Measurements from ENCODE around the gene MZB1. TPM values are rescaled to one million over a fixed set of nuclear protein-coding genes. Genes with fewer than 3 reads are reported as not detected.

The MZB1 gene
- total RNA-seq, 1 experiment from 2014 or later: 1.1 TPM

DNA sequence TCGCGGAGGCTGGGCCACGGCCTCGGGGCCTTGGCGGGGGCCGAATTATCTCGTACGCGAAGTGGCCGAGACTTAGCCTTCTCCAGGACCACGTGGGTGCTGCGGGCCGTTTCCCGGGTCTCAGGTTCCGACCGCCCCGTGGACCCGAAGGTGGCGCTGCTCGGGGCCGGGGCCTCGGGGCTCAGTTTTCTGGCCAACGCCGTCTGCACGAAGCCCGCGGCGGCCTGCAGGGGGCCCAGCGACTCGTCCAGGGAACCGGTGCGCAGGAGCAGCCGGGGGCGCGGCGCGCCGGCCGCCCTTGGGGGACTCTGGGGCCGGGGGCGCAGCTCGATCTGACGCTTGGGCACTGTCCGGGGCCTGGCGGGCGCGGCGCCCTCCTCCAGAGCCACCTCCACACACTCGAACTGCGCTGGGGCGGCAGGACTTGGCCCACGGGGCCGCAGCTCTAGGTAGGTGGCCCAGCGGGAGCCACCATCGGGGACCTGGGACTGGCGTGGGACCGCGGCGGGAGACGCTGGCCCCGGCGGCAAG is 4.5 kb upstream of the MZB1 start (continued):
- TF ChIP-seq, protein P1, sequence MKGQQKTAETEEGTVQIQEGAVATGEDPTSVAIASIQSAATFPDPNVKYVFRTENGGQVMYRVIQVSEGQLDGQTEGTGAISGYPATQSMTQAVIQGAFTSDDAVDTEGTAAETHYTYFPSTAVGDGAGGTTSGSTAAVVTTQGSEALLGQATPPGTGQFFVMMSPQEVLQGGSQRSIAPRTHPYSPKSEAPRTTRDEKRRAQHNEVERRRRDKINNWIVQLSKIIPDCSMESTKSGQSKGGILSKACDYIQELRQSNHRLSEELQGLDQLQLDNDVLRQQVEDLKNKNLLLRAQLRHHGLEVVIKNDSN (CRISPR knock-in tag; IDR thresholded peaks at IDR 0.05): peak; percentile 64
- no peak; the same call in 1 of the 2 replicates for TF ChIP-seq ZBTB21 (CRISPR knock-in tag; IDR thresholded peaks at IDR 0.05; ENCODE audit: borderline replicate concordance)
- TF ChIP-seq, protein P2, sequence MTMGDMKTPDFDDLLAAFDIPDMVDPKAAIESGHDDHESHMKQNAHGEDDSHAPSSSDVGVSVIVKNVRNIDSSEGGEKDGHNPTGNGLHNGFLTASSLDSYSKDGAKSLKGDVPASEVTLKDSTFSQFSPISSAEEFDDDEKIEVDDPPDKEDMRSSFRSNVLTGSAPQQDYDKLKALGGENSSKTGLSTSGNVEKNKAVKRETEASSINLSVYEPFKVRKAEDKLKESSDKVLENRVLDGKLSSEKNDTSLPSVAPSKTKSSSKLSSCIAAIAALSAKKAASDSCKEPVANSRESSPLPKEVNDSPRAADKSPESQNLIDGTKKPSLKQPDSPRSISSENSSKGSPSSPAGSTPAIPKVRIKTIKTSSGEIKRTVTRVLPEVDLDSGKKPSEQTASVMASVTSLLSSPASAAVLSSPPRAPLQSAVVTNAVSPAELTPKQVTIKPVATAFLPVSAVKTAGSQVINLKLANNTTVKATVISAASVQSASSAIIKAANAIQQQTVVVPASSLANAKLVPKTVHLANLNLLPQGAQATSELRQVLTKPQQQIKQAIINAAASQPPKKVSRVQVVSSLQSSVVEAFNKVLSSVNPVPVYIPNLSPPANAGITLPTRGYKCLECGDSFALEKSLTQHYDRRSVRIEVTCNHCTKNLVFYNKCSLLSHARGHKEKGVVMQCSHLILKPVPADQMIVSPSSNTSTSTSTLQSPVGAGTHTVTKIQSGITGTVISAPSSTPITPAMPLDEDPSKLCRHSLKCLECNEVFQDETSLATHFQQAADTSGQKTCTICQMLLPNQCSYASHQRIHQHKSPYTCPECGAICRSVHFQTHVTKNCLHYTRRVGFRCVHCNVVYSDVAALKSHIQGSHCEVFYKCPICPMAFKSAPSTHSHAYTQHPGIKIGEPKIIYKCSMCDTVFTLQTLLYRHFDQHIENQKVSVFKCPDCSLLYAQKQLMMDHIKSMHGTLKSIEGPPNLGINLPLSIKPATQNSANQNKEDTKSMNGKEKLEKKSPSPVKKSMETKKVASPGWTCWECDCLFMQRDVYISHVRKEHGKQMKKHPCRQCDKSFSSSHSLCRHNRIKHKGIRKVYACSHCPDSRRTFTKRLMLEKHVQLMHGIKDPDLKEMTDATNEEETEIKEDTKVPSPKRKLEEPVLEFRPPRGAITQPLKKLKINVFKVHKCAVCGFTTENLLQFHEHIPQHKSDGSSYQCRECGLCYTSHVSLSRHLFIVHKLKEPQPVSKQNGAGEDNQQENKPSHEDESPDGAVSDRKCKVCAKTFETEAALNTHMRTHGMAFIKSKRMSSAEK (CRISPR knock-in tag; IDR thresholded peaks at IDR 0.05; ENCODE audit: borderline replicate concordance): no peak
- TF ChIP-seq CBFB (CRISPR knock-in tag; IDR thresholded peaks at IDR 0.05; ENCODE audit: low read depth): no peak
- no peak for TF ChIP-seq PRRX2 (CRISPR knock-in tag; IDR thresholded peaks at IDR 0.05)
- no peak for TF ChIP-seq ZNF263 (CRISPR knock-in tag; IDR thresholded peaks at IDR 0.05; ENCODE audit: low read depth)
- TF ChIP-seq, protein P3, sequence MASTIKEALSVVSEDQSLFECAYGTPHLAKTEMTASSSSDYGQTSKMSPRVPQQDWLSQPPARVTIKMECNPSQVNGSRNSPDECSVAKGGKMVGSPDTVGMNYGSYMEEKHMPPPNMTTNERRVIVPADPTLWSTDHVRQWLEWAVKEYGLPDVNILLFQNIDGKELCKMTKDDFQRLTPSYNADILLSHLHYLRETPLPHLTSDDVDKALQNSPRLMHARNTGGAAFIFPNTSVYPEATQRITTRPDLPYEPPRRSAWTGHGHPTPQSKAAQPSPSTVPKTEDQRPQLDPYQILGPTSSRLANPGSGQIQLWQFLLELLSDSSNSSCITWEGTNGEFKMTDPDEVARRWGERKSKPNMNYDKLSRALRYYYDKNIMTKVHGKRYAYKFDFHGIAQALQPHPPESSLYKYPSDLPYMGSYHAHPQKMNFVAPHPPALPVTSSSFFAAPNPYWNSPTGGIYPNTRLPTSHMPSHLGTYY (CRISPR knock-in tag; IDR thresholded peaks at IDR 0.05): no peak
- TF ChIP-seq ETV6 (CRISPR knock-in tag; IDR thresholded peaks at IDR 0.05): no peak
- no peak for TF ChIP-seq ATF1 (CRISPR knock-in tag; IDR thresholded peaks at IDR 0.05)
- 0 out of 2 replicates have a peak, but pooled peaks have one; percentile 30 for TF ChIP-seq TEAD4 (CRISPR knock-in tag; IDR thresholded peaks at IDR 0.05)
- TF ChIP-seq FOXP1 (CRISPR knock-in tag; IDR thresholded peaks at IDR 0.05; ENCODE audit: borderline replicate concordance): no peak; the same call in 1 of the 2 replicates
- TF ChIP-seq, protein P4, sequence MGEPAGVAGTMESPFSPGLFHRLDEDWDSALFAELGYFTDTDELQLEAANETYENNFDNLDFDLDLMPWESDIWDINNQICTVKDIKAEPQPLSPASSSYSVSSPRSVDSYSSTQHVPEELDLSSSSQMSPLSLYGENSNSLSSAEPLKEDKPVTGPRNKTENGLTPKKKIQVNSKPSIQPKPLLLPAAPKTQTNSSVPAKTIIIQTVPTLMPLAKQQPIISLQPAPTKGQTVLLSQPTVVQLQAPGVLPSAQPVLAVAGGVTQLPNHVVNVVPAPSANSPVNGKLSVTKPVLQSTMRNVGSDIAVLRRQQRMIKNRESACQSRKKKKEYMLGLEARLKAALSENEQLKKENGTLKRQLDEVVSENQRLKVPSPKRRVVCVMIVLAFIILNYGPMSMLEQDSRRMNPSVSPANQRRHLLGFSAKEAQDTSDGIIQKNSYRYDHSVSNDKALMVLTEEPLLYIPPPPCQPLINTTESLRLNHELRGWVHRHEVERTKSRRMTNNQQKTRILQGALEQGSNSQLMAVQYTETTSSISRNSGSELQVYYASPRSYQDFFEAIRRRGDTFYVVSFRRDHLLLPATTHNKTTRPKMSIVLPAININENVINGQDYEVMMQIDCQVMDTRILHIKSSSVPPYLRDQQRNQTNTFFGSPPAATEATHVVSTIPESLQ (CRISPR knock-in tag; IDR thresholded peaks at IDR 0.05): no peak
- TF ChIP-seq CREB1 (CRISPR knock-in tag; IDR thresholded peaks at IDR 0.05): no peak
- TF ChIP-seq, protein P5, sequence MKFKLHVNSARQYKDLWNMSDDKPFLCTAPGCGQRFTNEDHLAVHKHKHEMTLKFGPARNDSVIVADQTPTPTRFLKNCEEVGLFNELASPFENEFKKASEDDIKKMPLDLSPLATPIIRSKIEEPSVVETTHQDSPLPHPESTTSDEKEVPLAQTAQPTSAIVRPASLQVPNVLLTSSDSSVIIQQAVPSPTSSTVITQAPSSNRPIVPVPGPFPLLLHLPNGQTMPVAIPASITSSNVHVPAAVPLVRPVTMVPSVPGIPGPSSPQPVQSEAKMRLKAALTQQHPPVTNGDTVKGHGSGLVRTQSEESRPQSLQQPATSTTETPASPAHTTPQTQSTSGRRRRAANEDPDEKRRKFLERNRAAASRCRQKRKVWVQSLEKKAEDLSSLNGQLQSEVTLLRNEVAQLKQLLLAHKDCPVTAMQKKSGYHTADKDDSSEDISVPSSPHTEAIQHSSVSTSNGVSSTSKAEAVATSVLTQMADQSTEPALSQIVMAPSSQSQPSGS (CRISPR knock-in tag; IDR thresholded peaks at IDR 0.05; ENCODE audit: borderline replicate concordance, low read depth): no peak
- TF ChIP-seq, protein P6, sequence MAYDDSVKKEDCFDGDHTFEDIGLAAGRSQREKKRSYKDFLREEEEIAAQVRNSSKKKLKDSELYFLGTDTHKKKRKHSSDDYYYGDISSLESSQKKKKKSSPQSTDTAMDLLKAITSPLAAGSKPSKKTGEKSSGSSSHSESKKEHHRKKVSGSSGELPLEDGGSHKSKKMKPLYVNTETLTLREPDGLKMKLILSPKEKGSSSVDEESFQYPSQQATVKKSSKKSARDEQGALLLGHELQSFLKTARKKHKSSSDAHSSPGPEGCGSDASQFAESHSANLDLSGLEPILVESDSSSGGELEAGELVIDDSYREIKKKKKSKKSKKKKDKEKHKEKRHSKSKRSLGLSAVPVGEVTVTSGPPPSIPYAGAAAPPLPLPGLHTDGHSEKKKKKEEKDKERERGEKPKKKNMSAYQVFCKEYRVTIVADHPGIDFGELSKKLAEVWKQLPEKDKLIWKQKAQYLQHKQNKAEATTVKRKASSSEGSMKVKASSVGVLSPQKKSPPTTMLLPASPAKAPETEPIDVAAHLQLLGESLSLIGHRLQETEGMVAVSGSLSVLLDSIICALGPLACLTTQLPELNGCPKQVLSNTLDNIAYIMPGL (CRISPR knock-in tag; IDR thresholded peaks at IDR 0.05): peak; percentile 72; the same call in 1 of the 2 replicates
- TF ChIP-seq ELF4 (CRISPR knock-in tag; IDR thresholded peaks at IDR 0.05; ENCODE audit: low read depth): no peak
- TF ChIP-seq NFATC4 (CRISPR knock-in tag; IDR thresholded peaks at IDR 0.05): no peak
- TF ChIP-seq, protein P7, sequence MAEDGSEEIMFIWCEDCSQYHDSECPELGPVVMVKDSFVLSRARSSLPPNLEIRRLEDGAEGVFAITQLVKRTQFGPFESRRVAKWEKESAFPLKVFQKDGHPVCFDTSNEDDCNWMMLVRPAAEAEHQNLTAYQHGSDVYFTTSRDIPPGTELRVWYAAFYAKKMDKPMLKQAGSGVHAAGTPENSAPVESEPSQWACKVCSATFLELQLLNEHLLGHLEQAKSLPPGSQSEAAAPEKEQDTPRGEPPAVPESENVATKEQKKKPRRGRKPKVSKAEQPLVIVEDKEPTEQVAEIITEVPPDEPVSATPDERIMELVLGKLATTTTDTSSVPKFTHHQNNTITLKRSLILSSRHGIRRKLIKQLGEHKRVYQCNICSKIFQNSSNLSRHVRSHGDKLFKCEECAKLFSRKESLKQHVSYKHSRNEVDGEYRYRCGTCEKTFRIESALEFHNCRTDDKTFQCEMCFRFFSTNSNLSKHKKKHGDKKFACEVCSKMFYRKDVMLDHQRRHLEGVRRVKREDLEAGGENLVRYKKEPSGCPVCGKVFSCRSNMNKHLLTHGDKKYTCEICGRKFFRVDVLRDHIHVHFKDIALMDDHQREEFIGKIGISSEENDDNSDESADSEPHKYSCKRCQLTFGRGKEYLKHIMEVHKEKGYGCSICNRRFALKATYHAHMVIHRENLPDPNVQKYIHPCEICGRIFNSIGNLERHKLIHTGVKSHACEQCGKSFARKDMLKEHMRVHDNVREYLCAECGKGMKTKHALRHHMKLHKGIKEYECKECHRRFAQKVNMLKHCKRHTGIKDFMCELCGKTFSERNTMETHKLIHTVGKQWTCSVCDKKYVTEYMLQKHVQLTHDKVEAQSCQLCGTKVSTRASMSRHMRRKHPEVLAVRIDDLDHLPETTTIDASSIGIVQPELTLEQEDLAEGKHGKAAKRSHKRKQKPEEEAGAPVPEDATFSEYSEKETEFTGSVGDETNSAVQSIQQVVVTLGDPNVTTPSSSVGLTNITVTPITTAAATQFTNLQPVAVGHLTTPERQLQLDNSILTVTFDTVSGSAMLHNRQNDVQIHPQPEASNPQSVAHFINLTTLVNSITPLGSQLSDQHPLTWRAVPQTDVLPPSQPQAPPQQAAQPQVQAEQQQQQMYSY (CRISPR knock-in tag; IDR thresholded peaks at IDR 0.05): no peak
- no peak for TF ChIP-seq OVOL2 (CRISPR knock-in tag; IDR thresholded peaks at IDR 0.05; ENCODE audit: borderline replicate concordance)
- no peak for TF ChIP-seq ZNF232 (CRISPR knock-in tag; IDR thresholded peaks at IDR 0.05)
- TF ChIP-seq, protein P8, sequence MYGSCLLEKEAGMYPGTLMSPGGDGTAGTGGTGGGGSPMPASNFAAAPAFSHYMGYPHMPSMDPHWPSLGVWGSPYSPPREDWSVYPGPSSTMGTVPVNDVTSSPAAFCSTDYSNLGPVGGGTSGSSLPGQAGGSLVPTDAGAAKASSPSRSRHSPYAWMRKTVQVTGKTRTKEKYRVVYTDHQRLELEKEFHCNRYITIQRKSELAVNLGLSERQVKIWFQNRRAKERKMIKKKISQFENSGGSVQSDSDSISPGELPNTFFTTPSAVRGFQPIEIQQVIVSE (CRISPR knock-in tag; IDR thresholded peaks at IDR 0.05; ENCODE audit: borderline replicate concordance): no peak

All from WTC11 (cell line).